PFSK-1 (cell line): Measurements from ENCODE around the gene SWAP70.

Experiments used
- FOXP2 ChIP-seq: optimal IDR thresholded peaks from 2 replicates; pipeline ENCODE3; 2011; ENCODE audit warnings: borderline replicate concordance, control low read depth, inconsistent platforms; ENCODE audit not compliant: insufficient read depth; ENCODE audit errors: extremely low read length, extremely low read depth
- POLR2AphosphoS5 ChIP-seq: IDR thresholded peaks from 2 replicates; pipeline ENCODE4 v1.6.1; 2012; ENCODE audit warnings: low read depth, mild to moderate bottlenecking, control low read depth, low read length, moderate library complexity
- REST ChIP-seq, 2 experiments: IDR thresholded peaks; 2 replicates each; pipeline versions ENCODE4 v1.6.1 to v1.8.0; 2011 to 2012; ENCODE audit warnings: low read depth in 2 of 2, low read length in 2 of 2, control low read depth in 1 of 2, inconsistent platforms in 1 of 2, mild to moderate bottlenecking in 1 of 2, moderate library complexity in 1 of 2; ENCODE audit not compliant: insufficient read depth in 1 of 2
- SIN3A ChIP-seq: IDR thresholded peaks from 2 replicates; pipeline ENCODE4 v1.6.1; 2012; ENCODE audit warnings: mild to moderate bottlenecking, low read length, moderate library complexity, borderline replicate concordance; ENCODE audit not compliant: insufficient read depth
- TAF1 ChIP-seq: IDR thresholded peaks from 2 replicates; pipeline ENCODE4 v1.6.1; 2012; ENCODE audit warnings: low read length, control low read depth, borderline replicate concordance; ENCODE audit not compliant: insufficient read depth

- TF ChIP-seq FOXP2: no peak
- no peak for TF ChIP-seq POLR2AphosphoS5
- no peak for TF ChIP-seq TAF1
- no peak for TF ChIP-seq SIN3A
- no peak for TF ChIP-seq REST (IDR thresholded peaks at IDR 0.05; ENCODE audit: insufficient read depth in 1 of 2, low read depth in 2 of 2, low read length in 2 of 2)
Measured at GRCh38 chr11:9733212-9733611, 69.3 kb downstream of the SWAP70 start.
